Measurements from ENCODE around the gene RBMS2.

The RBMS2 gene

DNA sequence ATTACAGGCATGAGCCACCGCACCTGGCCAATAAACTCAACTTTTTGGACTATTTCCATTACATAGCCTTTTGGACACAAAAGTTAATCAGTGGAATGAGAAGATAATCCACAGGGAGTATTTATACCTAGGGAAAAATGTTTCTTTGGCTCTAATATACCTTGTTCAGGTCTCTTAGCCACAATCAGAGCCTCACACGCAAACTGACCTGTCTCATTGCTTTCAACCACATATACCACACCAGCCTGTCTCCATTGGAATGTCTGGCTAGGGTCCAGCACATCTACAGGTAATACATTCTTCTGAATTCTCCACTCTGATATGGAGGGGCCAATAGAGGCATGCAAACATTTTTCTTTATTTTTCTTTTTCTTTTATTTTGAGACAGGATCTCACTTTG lies 3.8 kb upstream of the RBMS2 start:
- Histone ChIP-seq H4K20me1 (ENCODE audit: insufficient read depth, low read length) (no peaks in the 10 kb centered on the region), H3K9ac (ENCODE audit: low read length) (no peak overlapping the region), H3K27me3 (ENCODE audit: insufficient read depth, low read length) (no peaks in the 10 kb centered on the region), H3F3A (ENCODE audit: insufficient read depth, low read length) (no peaks in the 10 kb centered on the region), H3K9me2 (ENCODE audit: low read depth, low read length) (no peaks in the 10 kb centered on the region), H3K36me3 (ENCODE audit: insufficient read depth, low read length) (no peaks in the 10 kb centered on the region), H3K79me2 (ENCODE audit: insufficient read depth, low read length) (no peaks in the 10 kb centered on the region), H3K4me3 (ENCODE audit: low read depth, low read length, poor library complexity, severe bottlenecking) (no peak overlapping the region), H3K9me3 (ENCODE audit: low read length) (no peaks in the 10 kb centered on the region), H2AFZ (ENCODE audit: low read length) (no peak overlapping the region), H3K27ac (ENCODE audit: low read depth, low read length, poor library complexity, severe bottlenecking) (no peak overlapping the region), H3K4me1 (ENCODE audit: insufficient read depth, low read length, severe bottlenecking) (no peaks in the 10 kb centered on the region), H3K4me2 (ENCODE audit: low read length) (no peak overlapping the region)
- no peak for TF ChIP-seq EZH2 (IDR thresholded peaks at IDR 0.05; ENCODE audit: borderline replicate concordance, low read length)
- TF ChIP-seq, protein P1, sequence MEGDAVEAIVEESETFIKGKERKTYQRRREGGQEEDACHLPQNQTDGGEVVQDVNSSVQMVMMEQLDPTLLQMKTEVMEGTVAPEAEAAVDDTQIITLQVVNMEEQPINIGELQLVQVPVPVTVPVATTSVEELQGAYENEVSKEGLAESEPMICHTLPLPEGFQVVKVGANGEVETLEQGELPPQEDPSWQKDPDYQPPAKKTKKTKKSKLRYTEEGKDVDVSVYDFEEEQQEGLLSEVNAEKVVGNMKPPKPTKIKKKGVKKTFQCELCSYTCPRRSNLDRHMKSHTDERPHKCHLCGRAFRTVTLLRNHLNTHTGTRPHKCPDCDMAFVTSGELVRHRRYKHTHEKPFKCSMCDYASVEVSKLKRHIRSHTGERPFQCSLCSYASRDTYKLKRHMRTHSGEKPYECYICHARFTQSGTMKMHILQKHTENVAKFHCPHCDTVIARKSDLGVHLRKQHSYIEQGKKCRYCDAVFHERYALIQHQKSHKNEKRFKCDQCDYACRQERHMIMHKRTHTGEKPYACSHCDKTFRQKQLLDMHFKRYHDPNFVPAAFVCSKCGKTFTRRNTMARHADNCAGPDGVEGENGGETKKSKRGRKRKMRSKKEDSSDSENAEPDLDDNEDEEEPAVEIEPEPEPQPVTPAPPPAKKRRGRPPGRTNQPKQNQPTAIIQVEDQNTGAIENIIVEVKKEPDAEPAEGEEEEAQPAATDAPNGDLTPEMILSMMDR (IDR thresholded peaks at IDR 0.05; ENCODE audit: low read length): no peak

DNA sequence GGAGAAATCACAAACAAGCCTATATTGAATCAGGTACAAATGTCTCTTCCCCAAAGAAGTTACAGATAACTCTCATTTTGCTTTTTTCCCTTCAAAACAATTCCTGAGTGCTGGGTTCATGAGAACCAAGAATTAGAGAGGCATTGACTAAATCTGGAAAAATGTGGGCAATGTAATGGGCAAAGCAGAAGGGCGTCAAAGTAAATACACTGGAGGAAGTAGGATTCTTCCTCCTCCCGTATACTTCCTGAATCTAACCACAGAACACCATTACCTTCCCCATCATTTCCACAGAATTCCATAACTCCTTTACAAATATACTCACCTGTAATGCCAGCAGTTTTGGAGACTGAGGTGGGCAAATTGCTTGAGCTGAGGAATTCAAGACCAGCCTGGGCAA lies 3.0 kb upstream of the RBMS2 start:
- Histone ChIP-seq H2AFZ (ENCODE audit: low read length) (no peak overlapping the region), H3K27me3 (ENCODE audit: insufficient read depth, low read length) (no peaks in the 10 kb centered on the region), H3K36me3 (ENCODE audit: insufficient read depth, low read length) (no peaks in the 10 kb centered on the region), H3F3A (ENCODE audit: insufficient read depth, low read length) (no peaks in the 10 kb centered on the region), H3K9me3 (ENCODE audit: low read length) (no peaks in the 10 kb centered on the region), H4K20me1 (ENCODE audit: insufficient read depth, low read length) (no peaks in the 10 kb centered on the region), H3K79me2 (ENCODE audit: insufficient read depth, low read length) (no peaks in the 10 kb centered on the region), H3K4me3 (ENCODE audit: low read depth, low read length, poor library complexity, severe bottlenecking) (no peak overlapping the region), H3K27ac (ENCODE audit: low read depth, low read length, poor library complexity, severe bottlenecking) (no peak overlapping the region), H3K4me1 (ENCODE audit: insufficient read depth, low read length, severe bottlenecking) (no peaks in the 10 kb centered on the region), H3K9me2 (ENCODE audit: low read depth, low read length) (no peaks in the 10 kb centered on the region), H3K4me2 (ENCODE audit: low read length) (no peak overlapping the region), H3K9ac (ENCODE audit: low read length) (no peak overlapping the region)
- TF ChIP-seq, protein P1 (IDR thresholded peaks at IDR 0.05; ENCODE audit: low read length): no peak
- no peak for TF ChIP-seq EZH2 (IDR thresholded peaks at IDR 0.05; ENCODE audit: borderline replicate concordance, low read length)

DNA sequence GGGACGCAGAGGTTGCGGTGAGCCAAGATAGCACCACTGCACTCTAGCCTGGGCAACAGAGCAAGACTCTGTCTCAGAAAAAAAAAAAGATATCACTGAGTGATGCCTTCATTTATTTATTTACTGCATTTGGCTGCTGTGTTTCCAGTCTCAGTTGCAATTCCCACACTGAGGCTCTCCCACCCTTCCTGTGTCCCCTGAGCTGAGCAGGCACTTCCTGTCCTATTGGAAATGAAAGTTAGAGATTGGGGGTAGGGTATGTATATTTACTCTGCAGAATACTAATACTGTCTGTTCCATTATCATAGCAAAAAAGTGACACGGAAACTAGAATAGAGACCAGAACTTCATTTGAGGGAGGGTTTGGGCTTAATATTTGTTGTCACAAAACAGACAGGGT lies 1.6 kb upstream of the RBMS2 start:
- Histone ChIP-seq H3K36me3 (ENCODE audit: insufficient read depth, low read length) (no peaks in the 10 kb centered on the region), H3K4me2 (ENCODE audit: low read length) (no peak overlapping the region), H3F3A (ENCODE audit: insufficient read depth, low read length) (no peaks in the 10 kb centered on the region), H3K4me3 (ENCODE audit: low read depth, low read length, poor library complexity, severe bottlenecking) (no peak overlapping the region), H3K27ac (ENCODE audit: low read depth, low read length, poor library complexity, severe bottlenecking) (no peak overlapping the region), H3K79me2 (ENCODE audit: insufficient read depth, low read length) (no peaks in the 10 kb centered on the region), H3K9me3 (ENCODE audit: low read length) (no peaks in the 10 kb centered on the region), H3K27me3 (ENCODE audit: insufficient read depth, low read length) (no peaks in the 10 kb centered on the region), H3K4me1 (ENCODE audit: insufficient read depth, low read length, severe bottlenecking) (no peaks in the 10 kb centered on the region), H3K9me2 (ENCODE audit: low read depth, low read length) (no peaks in the 10 kb centered on the region), H4K20me1 (ENCODE audit: insufficient read depth, low read length) (no peaks in the 10 kb centered on the region), H2AFZ (ENCODE audit: low read length) (no peak overlapping the region), H3K9ac (ENCODE audit: low read length) (no peak overlapping the region)
- TF ChIP-seq, protein P1 (IDR thresholded peaks at IDR 0.05; ENCODE audit: low read length): no peak
- TF ChIP-seq EZH2 (IDR thresholded peaks at IDR 0.05; ENCODE audit: borderline replicate concordance, low read length): no peak
